ENCODE data around the gene TBRG4.

- TF ChIP-seq CTCF (IDR thresholded peaks at IDR 0.05 in 8 of 11, conservative IDR thresholded peaks at IDR 0.05 in 3 of 11) (no peak), POLR2AphosphoS5 (IDR thresholded peaks at IDR 0.05) (no peak), POLR2A (IDR thresholded peaks at IDR 0.05) (no peak)
These were observed 47.8 kb upstream of the TBRG4 start for GRCh38 chr7:45159296-45159695.

All from spleen (tissue), 7 donors.